HG02938 (cell line): ENCODE data around the gene EPHB2.

ENCODE experiments used
- ATAC-seq: cut with Tn5 transposase; IDR thresholded peaks from one replicate; pipeline ENCODE4 v1.9.1; 2021; ENCODE audit warnings: mild to moderate bottlenecking, moderate library complexity; ENCODE audit not compliant: unreplicated experiment

EPHB2 gene

GRCh38 chr1:22796642-22797041, 86.0 kb downstream of the EPHB2 start:
- ATAC-seq = no peak

DNA sequence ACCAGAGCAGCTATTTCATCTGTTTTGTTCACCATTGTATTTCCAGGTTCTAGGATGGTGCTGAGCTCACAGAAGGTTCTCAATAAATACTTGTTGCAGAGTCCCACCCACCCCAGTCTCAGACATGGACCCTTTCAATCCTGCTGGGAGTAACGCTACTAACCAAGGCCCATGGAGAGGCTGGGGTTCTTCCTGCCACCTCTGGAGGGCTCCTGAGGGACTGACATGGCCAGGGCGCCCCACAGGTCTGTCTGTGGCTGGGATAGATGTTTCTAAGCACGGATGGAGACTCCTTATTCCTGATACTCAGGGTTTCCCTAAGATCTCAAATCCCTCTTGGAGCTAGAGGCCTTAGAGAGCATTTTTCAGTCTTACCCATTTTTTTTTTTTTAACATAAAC, 87.4 kb downstream of the EPHB2 start:
- ATAC-seq = no peak

DNA sequence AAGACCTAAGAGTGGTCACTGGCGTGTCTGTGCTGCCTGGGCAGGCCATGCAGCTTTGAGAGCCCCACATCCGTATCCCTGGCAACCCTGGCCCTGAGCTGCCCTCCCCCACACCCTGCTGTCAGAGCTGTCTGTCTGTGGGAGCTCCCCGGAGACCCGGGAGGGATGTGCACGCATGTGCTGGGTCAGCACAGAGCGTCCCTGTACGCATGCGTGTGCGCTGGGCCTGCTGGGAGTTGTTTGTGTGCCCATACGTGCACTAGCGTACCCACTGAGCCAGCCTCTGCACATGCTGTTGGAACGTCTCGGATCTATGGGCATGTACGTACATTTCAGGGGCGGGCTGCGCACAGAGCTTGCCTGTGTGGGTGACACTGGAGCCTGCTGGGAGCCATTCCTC, 89.3 kb downstream of the EPHB2 start:
- no peak for ATAC-seq

DNA sequence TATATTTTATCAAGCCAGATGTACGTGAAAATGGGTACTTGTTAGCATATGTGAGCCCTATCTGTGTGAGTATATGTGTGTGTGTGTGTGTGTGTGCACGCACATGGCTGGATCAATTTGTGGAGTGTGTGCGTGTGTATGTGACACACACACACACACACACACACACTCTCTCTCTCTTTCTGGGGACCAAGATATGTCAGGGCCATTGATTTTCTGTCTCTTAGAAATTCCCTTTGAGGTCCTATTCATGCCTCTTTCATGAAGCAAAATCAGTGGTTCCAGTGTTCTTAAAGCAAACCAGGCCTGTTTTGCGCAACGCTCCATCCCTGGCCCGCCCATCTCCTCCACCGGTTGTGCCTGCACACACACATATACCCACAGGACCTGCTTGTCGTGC, 90.0 kb downstream of the EPHB2 start:
- ATAC-seq = no peak

DNA sequence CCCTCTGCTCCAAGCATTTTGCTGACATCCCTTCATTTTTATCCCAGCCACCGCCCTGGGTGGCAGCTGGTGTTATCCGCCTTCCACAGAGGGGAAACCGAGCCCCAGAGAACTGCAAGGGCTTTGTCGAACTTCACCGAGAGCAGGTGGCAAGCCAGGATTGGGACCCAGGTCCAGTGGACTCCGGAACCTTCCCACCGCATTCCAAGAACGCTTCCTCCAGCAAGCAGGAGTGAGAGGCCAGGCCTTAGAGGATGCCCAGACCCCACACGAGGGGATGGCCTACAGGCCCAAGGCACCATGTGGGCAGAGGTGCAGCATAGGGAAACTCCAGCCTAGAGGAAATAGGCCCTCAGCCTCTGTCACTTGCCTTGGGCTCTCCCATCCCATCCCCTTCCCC, 90.7 kb downstream of the EPHB2 start:
- ATAC-seq = no peak

DNA sequence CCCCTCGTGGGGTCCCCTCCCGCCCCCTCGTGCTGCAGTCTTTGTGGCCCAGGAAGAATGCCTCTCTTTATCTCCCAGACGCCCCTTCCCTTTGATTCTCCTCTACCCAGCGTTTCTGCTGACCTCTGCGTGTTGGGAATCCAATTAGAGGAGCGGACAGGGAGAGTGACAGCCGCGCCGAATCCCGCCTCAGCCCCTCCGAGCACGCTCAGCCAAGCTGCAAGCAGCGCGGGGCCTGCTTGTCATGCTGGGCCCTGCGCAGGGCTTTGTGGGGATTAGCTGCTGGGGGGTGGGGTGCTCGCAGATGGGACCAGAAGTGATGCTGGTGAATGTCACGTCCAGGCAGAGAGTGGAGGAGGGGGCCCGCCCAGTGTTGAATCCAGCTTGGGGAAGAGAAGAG, 91.1 kb downstream of the EPHB2 start:
- ATAC-seq = no peak

GRCh38 chr1:22803833-22804232, 93.2 kb downstream of the EPHB2 start:
- no peak for ATAC-seq

DNA sequence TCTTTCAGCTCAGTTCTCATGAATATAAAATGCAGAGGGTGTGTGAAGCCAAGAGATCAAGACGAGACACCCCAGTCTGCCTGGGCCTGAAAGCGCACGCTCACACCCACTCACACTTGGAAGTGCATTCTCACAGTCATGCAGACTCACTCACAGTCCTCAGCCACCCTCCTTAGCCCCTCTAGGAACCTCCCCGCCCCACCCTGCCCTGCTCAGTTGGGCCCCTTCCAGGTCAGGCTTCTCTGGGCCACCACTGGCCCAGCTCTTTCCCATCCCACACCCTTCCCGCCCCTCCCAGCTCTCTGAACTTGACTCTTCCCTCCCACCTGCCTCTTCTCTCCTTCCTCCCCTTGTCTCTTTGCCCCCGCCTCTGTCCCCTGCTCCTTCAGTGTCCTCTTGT, 93.8 kb downstream of the EPHB2 start:
- ATAC-seq = no peak

GRCh38 chr1:22804969-22805671, 94.5 kb downstream of the EPHB2 start:
- ATAC-seq = no peak

- ATAC-seq = no peak
These were observed 95.0 kb downstream of the EPHB2 start for GRCh38 chr1:22805672-22806038.

GRCh38 chr1:22806584-22806983, 95.9 kb downstream of the EPHB2 start:
- ATAC-seq = no peak

DNA sequence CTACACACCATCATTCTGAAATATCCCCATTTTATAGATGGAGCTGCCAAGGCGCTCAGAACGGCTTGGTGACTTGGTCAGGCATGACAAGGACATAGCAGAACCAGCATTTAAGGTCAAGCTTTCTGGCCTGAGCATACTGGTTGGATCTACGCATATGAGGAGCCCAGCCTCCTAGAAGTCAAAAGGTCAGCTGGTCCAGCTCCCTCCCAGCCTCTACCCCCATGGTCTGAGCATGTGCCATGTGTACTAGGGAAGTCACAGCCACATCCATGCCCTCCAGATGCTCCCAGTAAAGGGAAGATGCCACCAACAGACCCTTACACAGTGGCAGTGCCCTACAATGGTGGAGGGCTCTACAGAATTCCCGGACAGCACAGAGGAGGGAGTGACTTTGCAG, 96.7 kb downstream of the EPHB2 start:
- ATAC-seq = no peak

- ATAC-seq = no peak
These were observed 97.6 kb downstream of the EPHB2 start for GRCh38 chr1:22808186-22808675.

GRCh38 chr1:22808676-22809483, 98.2 kb downstream of the EPHB2 start:
- no peak for ATAC-seq

DNA sequence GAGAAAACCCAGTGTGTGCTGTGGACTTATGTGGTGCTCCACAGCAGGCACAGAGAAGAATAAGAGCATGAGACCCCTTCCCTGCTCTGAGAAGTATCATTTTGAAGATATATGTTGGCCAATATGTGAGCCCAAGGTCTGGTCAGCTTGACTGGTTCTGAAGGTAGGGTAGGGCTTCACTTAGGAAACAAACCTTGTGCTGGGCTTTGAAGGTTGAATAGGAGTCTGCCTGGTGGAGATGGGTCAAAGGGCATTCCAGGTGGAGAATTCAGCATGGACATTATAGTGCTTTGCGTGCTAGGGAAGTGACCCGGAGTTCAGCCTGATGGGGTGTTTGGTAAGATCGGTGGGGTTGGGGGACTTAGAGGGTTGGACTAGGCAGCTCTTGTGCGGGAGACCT, 99.1 kb downstream of the EPHB2 start:
- ATAC-seq = no peak

DNA sequence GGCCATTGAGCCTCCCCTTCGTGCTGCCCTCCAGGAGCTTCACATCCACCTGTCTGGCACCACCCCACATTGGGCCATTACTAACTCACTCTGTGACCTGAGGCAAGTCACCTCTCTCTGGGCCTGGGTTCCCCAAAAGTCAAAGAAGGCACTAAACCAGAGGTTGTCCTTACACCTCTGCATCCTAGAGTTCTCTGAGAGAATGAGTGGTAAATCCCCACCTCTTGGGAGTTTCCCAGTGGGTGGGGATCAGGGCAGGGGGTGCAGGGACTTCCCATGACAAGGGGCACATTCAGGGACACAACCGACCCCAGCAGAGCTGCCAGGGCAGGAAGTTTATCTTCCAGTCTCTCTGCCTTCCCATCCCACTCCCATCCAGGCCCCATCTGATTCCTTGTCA, 99.7 kb downstream of the EPHB2 start:
- no peak for ATAC-seq

DNA sequence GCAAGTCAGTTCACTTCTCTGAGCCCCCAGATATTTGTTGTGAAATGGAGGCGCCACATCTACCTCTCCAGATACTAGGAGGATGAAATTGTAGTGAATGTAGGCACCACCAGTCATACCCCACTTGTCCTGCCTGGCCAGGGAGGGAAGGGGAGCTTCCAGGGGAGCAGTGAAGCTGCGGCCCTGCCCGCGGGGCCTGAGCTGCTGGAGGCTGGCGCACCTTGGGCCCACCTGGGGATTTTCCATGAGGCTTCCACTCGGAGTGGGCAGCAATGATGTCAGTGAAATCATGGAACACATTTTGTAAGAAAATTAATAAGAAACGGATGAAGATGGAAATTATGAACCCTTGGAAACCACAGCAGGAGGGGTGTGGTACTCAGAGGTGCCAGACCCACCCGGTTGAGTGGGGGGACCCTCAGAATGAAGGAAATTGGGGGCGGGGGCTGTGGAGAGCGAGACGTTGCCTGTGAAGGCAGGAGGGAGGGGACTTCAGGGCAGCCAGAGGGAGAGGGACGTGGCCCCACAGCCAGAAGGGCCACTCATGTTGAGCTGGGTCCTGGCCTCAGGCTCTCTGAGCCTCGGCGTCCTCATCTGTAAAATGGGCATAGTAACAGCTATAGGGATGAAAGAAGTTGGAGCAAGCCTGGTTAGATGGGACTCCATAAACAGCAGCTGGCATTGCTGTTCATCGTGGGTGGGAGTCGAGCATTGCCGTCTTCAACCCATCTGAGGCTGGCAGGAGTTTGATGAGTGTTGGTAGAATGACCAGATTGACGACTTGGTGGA, 101.6 kb downstream of the EPHB2 start:
- ATAC-seq = no peak

DNA sequence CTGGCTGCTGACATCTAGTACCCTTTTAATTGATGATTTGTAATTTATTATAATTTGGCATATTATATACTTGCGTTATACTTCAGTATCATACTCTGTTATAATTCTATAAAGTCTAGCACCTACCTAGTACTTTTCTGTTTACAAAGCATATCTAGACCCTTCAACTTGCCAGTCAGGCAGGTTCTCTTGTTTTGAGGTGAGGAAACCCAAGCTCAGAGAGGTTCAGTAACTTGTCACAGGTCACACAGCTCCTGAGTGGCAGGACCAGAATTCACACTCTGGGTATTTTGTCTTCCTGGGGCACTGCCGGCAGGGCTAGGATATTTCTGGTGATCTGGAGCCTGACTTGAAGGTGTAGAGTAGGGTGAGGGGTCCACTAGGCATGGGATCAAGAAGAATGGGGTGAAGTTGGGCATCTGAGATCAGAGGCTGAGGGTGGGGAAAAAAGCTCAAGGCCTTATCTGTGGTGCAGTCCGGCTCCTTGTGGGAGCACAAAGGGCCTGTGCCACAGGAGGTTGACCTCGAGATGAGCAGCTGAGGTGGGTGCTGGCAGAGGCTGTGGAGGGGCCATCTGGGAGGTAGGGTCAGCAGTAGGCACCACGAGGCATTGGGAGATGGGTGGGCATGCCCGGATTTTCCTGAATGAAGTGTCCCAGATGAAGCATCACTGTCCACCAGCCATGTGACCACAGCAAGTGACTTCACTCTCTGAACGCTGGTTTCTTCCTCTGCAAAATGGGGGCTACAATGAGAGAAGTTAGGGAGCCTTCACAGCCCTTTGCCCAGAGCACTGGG, 102.6 kb downstream of the EPHB2 start:
- ATAC-seq = no peak

GRCh38 chr1:22814176-22815042, 103.8 kb downstream of the EPHB2 start:
- ATAC-seq = no peak

- no peak for ATAC-seq
These were observed 104.4 kb downstream of the EPHB2 start for GRCh38 chr1:22815043-22815365.
